Limb (tissue), 2 donors: ENCODE results near the gene CTRB2.

Source experiments
- DNase-seq, 2 donors: peaks; one replicate each; pipeline ENCODE4 v3.0.0-alpha.2; 2016; ENCODE audit errors: extremely low spot score in 2 of 2

CTRB2 gene

GRCh38 chr16:75206749-75207451 is at the start of gene CTRB2:
Gene CTRB2, minus strand, starts transcription at chr16:75207161. Its CDS starts 20 bp downstream, at chr16:75207141.
- DNase-seq, result no peak

- DNase-seq, result no peak
These were observed 49.2 kb upstream of the CTRB2 start for GRCh38 chr16:75256059-75256571.

- peak in 1 of 2 donors; percentile 37 for DNase-seq
These were observed 47.4 kb upstream of the CTRB2 start for GRCh38 chr16:75254359-75254837.

- peak in 1 of 2 donors; percentile 46 for DNase-seq
These were observed 46.3 kb upstream of the CTRB2 start for GRCh38 chr16:75252946-75253911.

- DNase-seq, result peak in 1 of 2 donors; percentile 36
These were observed 45.3 kb upstream of the CTRB2 start for GRCh38 chr16:75252049-75252864.

- peak; percentile 88 to 92 for DNase-seq
These were observed 44.5 kb upstream of the CTRB2 start, which contains the start of gene BCAR1 for GRCh38 chr16:75251280-75252048. Gene BCAR1, minus strand, starts transcription at chr16:75251624. Its CDS starts 142 bp downstream, at chr16:75251482.

GRCh38 chr16:75250809-75251279 is 43.9 kb upstream of the CTRB2 start:
- peak in 1 of 2 donors; percentile 68 for DNase-seq

GRCh38 chr16:75250089-75250808 is 43.3 kb upstream of the CTRB2 start:
- DNase-seq, result no peak

GRCh38 chr16:75249441-75249840 is 42.5 kb upstream of the CTRB2 start:
- DNase-seq, result no peak

- no peak for DNase-seq
These were observed 41.8 kb upstream of the CTRB2 start for GRCh38 chr16:75248536-75249380.

GRCh38 chr16:75248142-75248535 is 41.2 kb upstream of the CTRB2 start:
- no peak for DNase-seq

- no peak for DNase-seq
These were observed 40.3 kb upstream of the CTRB2 start for GRCh38 chr16:75247249-75247648.

GRCh38 chr16:75246504-75247205 is 39.7 kb upstream of the CTRB2 start:
- no peak for DNase-seq

GRCh38 chr16:75244844-75245758 is 38.1 kb upstream of the CTRB2 start:
- DNase-seq, result peak; percentile 69 to 79

GRCh38 chr16:75244225-75244809 is 37.4 kb upstream of the CTRB2 start:
- no peak for DNase-seq

GRCh38 chr16:75243667-75244224 is 36.8 kb upstream of the CTRB2 start:
- DNase-seq, result no peak
